Right lobe of liver (tissue), 6 donors: Measurements from ENCODE around the gene SYNRG. TPM values are rescaled to one million over a fixed set of nuclear protein-coding genes. Genes with fewer than 3 reads are reported as not detected.
A peak's percentile ranks its signal among the peaks of the same experiment; 100 is the strongest.

Source experiments
- ATAC-seq, 4 donors: fragments of 200-7000 bp; cut with Tn5 transposase; one replicate each; pipeline ENCODE4 v1.9.1; 2020; ENCODE audit warnings: mild to moderate bottlenecking in 4 of 4, moderate library complexity in 4 of 4
- DNase-seq, 3 donors: peaks; one replicate each; pipeline ENCODE4 v3.0.0-alpha.2; 2020
- H3K27ac ChIP-seq, 3 donors: fragments of 200-600 bp; one replicate each; pipeline ENCODE4 v1.8.0; 2022
- H3K27me3 ChIP-seq, 2 donors: fragments of 200-600 bp; one replicate each; pipeline ENCODE4 v1.8.0; 2022
- H3K36me3 ChIP-seq, 4 donors: fragments of 200-600 bp; sonication (generic) in 1 of 4; one replicate each; pipeline versions ENCODE4 v1.5.1 to v1.8.0; 2017 to 2022; ENCODE audit warnings: control low read depth in 1 of 4
- H3K4me1 ChIP-seq, 4 donors: fragments of 200-600 bp; sonication (generic) in 1 of 4; one replicate each; pipeline versions ENCODE4 v1.5.1 to v1.8.0; 2017 to 2022; ENCODE audit warnings: control low read depth in 1 of 4
- H3K4me3 ChIP-seq, 3 donors: fragments of 200-600 bp; one replicate each; pipeline ENCODE4 v1.8.0; 2022
- H3K9me3 ChIP-seq, 4 donors: fragments of 200-600 bp; sonication (generic) in 1 of 4; one replicate each; pipeline versions ENCODE4 v1.5.1 to v1.8.0; 2017 to 2022; ENCODE audit warnings: control low read depth in 1 of 4
- POLR2A ChIP-seq: fragments of 450-650 bp; IDR thresholded peaks from one replicate; pipeline ENCODE4 v1.6.1; 2017; ENCODE audit warnings: antibody characterized with exemption, mild to moderate bottlenecking
- WGBS: methylation state at CpG from one replicate; pipeline ENCODE4 v1.1.6; 2018; ENCODE audit warnings: low coverage, low lambda C conversion rate; ENCODE audit not compliant: insufficient coverage; ENCODE audit errors: missing lambda C conversion rate; 5-methylcytosine and 5-hydroxymethylcytosine counted together
- intact Hi-C, 2 donors: fragments of 100-400 bp; cut with DNase I; formaldehyde crosslinking; loops; one replicate each; pipeline versions ENCODE4 v1.11.2 to v1.14.1; 2022
- total RNA-seq, 6 experiments: library from RNA; depleted of rRNA in 2 of 6; stranded (reverse); fragments of >200 nt in 2 of 6; fragmentation: NEBNext Ultra II Directional in 3 of 6; extraction: Animal tissue kit (Norgen Biotek cat#: 25700) in 3 of 6; gene quantifications; one replicate each; pipeline versions ENCODE4 v1.1.0 to v1.2.4, GENCODE V29; 2016 to 2023
- TF ChIP-seq, protein P1 (sequence below), 4 donors: fragments of 200-600 bp in 3 of 4; fragments of 450-650 bp in 1 of 4; IDR thresholded peaks; one replicate each; pipeline versions ENCODE4 v1.5.1 to v1.8.0; 2016 to 2022; ENCODE audit warnings: antibody characterized with exemption in 4 of 4, mild to moderate bottlenecking in 2 of 4
- donor health status: DM: no; HTN: yes; CAD: no.
- donor health status: DM: no; HTN: no; CAD: no.
- donor health status: DM: no; HTN: no; CAD: no.
- donor health status: DM: no; HTN: yes; CAD: no.
- donor health status: DM: no; HTN: yes; CAD: no.

SYNRG gene
- total RNA-seq, 6 experiments from 2014 or later = 9.0 to 16.2 (median 15.0) TPM

DNA sequence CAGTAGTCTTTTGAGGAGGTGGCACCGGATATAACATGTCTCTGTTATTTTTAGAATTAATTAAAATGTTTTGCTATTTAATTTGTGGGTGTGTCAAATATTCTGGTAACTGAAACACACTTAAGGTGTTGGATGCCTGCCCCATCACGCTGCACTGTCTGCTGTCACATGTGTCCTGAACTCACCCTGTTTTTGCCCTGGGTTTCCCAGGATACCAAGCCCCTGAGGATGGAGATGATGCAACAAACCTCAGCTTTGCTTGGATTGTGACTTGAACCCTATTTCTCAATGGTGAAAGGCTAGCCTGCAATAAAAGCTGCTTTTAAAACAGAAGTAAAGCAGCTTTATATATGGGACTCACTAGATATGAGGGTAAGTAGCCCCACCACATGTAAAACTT lies 131.0 kb downstream of the SYNRG start:
- no peak for DNase-seq
- TF ChIP-seq, protein P1, sequence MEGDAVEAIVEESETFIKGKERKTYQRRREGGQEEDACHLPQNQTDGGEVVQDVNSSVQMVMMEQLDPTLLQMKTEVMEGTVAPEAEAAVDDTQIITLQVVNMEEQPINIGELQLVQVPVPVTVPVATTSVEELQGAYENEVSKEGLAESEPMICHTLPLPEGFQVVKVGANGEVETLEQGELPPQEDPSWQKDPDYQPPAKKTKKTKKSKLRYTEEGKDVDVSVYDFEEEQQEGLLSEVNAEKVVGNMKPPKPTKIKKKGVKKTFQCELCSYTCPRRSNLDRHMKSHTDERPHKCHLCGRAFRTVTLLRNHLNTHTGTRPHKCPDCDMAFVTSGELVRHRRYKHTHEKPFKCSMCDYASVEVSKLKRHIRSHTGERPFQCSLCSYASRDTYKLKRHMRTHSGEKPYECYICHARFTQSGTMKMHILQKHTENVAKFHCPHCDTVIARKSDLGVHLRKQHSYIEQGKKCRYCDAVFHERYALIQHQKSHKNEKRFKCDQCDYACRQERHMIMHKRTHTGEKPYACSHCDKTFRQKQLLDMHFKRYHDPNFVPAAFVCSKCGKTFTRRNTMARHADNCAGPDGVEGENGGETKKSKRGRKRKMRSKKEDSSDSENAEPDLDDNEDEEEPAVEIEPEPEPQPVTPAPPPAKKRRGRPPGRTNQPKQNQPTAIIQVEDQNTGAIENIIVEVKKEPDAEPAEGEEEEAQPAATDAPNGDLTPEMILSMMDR (IDR thresholded peaks at IDR 0.05) = no peak
- no peak for TF ChIP-seq POLR2A
- Histone ChIP-seq H3K4me1 (peaks cover 0 to 14% (median 0%) of the 10 kb centered on the region in 4 donors), H3K27me3 (no peaks in the 10 kb centered on the region), H3K27ac (no peak overlapping the region), H3K36me3 (peaks cover 0 to 47% (median 25%) of the 10 kb centered on the region in 4 donors), H3K4me3 (no peak overlapping the region), H3K9me3 (no peaks in the 10 kb centered on the region)
- no peak for ATAC-seq
- 69% methylated on average over 2 of the region's 2 CpGs for WGBS
- intact Hi-C loops = no loop called here

DNA sequence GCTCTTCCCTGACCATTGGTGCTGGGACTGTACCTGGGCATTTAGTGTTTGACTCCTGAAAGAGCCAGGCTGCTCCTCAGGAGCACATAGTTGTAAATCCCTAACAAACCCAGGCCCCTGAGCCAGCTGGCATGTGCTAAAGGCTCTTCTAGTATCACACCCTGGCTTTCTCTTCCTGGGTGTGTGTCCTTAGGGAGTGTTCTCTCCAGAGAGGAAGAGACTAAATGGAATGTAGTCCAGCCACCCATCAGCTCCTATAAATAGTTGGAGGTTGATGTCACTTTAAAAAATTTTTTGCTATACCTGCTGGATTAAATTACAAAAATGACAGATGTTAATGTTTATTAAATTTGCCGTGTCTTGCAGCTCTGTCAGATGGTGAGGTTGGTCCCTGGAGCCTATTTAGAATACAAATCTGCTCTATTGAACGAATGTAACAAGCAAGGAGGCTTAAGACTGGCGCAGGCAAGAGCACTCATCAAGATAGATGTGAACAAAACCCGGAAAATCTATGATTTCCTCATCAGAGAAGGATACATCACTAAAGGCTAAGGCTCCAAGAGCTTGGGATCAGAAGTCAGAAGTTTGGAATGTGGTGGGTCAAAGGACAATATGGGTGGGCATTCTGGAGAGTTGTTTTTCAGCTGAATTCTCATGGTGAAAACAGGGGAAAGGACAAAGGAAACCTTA lies 132.6 kb downstream of the SYNRG start:
- no peak overlapping the region for H3K4me3 ChIP-seq
- H3K4me1 ChIP-seq = peaks cover 0 to 11% (median 0%) of the 10 kb centered on the region in 4 donors
- H3K36me3 ChIP-seq = peaks cover 0 to 62% (median 26%) of the 10 kb centered on the region in 4 donors
- 76% methylated on average over 4 of the region's 4 CpGs for WGBS
- TF ChIP-seq, protein P1 (IDR thresholded peaks at IDR 0.05) = no peak
- TF ChIP-seq POLR2A = no peak
- DNase-seq (no peak), ATAC-seq (peak; percentile 19 to 72 (median 36))
- no peaks in the 10 kb centered on the region for H3K27me3 ChIP-seq
- intact Hi-C loops = no loop called here
- H3K9me3 ChIP-seq = no peaks in the 10 kb centered on the region
- no peak overlapping the region for H3K27ac ChIP-seq

DNA sequence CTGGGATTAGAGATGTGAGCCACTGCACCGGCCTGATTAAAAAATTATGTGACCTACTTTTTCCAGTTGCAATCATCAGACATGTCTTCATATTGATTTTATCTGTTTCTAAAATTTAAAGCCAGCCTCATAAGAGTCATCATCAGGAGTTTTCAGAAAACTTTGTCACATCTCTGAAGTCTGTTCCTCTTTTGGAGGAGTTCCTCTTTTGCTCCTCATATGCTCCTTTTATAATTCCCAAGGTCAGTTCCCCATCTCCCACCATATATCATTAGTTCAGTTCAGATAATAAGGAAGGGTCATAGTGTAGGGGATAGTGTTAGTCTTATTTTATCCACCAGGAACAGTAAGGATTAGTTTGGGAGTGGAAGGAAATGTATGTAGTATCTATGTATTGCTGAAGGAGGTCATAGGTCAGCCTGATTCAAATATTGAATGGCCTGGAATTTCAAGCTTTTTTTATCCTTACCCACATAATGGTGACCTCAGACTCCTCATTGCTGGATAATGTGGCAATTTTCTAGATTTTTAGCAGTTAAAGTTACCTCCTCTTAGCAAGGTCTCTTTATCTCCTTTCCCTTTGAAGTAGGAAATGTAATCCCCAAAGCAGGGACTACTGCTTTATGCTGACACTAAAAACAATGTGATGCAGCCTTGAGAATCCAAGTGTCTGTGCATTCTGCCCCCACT lies 133.3 kb downstream of the SYNRG start:
- WGBS = 100% methylated on average over 1 of the region's 1 CpG
- DNase-seq = no peak
- Histone ChIP-seq H3K27me3 (no peaks in the 10 kb centered on the region), H3K36me3 (peaks cover 0 to 67% (median 27%) of the 10 kb centered on the region in 4 donors), H3K9me3 (no peaks in the 10 kb centered on the region), H3K4me1 (peaks cover 0 to 4% (median 0%) of the 10 kb centered on the region in 4 donors), H3K4me3 (no peak overlapping the region), H3K27ac (no peak overlapping the region)
- intact Hi-C loops = no loop called here
- no peak for TF ChIP-seq POLR2A
- TF ChIP-seq, protein P1 (IDR thresholded peaks at IDR 0.05) = no peak
- no peak for ATAC-seq

DNA sequence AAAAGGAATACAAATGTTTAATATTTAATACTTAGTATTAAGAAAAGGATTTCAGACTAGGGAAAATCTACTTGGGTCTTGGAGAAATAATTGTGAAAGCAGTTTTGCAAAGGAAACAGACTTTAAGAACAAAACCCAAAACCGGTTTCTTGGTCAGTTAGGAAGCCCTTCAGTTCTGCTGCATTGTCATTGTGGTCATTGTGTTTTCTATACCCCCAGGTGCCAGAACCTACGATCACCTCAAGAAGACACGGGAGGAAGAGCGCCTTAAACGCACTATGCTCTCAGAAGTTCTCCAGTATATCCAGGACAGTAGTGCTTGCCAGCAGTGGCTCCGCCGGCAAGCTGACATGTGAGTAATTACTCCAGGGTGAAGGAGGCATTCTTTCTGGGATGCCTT lies 139.0 kb downstream of the SYNRG start:
- Histone ChIP-seq H3K4me1 (no peaks in the 10 kb centered on the region), H3K36me3 (peaks cover 0 to 56% (median 17%) of the 10 kb centered on the region in 4 donors), H3K27me3 (no peaks in the 10 kb centered on the region), H3K4me3 (no peak overlapping the region), H3K27ac (no peak overlapping the region), H3K9me3 (no peaks in the 10 kb centered on the region)
- WGBS = 87% methylated on average over 7 of the region's 7 CpGs
- intact Hi-C loops = no loop called here
- TF ChIP-seq, protein P1 (IDR thresholded peaks at IDR 0.05) = no peak
- TF ChIP-seq POLR2A = no peak
- ATAC-seq (no peak), DNase-seq (no peak)
